ENCODE measurements around the gene ATG9A.
A peak's percentile ranks its signal among the peaks of the same experiment; 100 is the strongest.
"Not testable (repeated sequence)": the region's sequence is repeated elsewhere in the genome, so short reads cannot be mapped to it uniquely, and the experiment has no call there.

The ATG9A gene

DNA sequence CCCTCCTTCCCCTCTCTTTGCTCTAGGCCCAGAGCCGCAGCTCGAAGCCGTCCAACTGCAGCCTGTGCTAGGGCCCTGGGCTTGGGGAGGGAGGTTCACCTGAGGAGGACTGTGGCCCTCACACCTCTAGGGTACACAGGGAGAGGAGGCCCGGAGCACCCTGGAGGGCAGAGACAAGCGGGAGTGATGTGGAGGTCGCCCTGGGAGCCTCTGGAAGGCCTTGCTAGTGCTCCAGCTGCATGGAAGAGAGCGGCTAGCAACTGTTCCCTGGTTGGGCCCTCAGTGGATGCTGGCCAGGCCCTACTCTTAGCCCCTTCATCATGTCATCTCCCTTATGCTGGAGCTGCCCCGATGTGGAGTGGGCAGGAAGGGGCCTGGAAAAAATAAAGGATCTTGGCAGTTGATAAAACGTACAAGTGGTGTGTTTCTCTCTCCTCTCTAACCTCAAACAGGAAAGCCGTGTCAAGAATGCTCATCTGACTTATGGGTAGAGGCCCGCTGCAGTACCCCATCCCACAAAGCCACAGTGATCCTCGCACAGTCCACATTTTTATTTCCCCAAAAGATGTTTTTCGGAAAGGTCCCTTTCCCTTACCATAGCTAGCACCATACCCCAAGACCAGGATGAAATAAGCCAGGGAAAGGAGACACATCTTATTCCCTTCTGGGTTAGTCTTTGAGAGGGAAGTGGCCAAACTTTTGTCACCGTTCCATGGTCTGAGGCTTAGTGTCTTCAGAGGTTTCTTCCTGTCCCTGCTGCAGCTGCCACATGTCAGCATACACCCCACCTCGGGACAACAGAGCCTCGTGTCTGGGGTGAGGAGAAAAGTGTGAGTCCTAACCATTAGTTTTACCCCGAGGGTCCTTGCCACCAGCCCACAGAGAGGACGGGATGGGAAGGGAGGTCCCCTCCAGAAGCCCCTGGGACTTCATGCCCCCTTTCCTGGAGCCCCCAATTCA lies 19.9 kb downstream of the ATG9A start:
- WGBS = 95% methylated on average over 17 of the region's 18 CpGs
- no peak overlapping the region for H3K4me3 ChIP-seq (ENCODE audit: low read length)
- H3K9me3 ChIP-seq (ENCODE audit: insufficient read depth, low read depth, low read length) = no peaks in the 10 kb centered on the region
- 0 out of 2 replicates have a peak, but pooled peaks cover 3% of the 10 kb centered on the region for H3K4me1 ChIP-seq (ENCODE audit: insufficient read depth, low read length)
- H3K27ac ChIP-seq (ENCODE audit: low read depth, low read length) = no peak overlapping the region
- no peak overlapping the region for H3K9ac ChIP-seq (ENCODE audit: low read depth, low read length)
- H3K36me3 ChIP-seq (ENCODE audit: insufficient read depth, low read length) = peaks cover 57% of the 10 kb centered on the region
- no peaks in the 10 kb centered on the region for H3K27me3 ChIP-seq (ENCODE audit: insufficient read depth, low read length)

DNA sequence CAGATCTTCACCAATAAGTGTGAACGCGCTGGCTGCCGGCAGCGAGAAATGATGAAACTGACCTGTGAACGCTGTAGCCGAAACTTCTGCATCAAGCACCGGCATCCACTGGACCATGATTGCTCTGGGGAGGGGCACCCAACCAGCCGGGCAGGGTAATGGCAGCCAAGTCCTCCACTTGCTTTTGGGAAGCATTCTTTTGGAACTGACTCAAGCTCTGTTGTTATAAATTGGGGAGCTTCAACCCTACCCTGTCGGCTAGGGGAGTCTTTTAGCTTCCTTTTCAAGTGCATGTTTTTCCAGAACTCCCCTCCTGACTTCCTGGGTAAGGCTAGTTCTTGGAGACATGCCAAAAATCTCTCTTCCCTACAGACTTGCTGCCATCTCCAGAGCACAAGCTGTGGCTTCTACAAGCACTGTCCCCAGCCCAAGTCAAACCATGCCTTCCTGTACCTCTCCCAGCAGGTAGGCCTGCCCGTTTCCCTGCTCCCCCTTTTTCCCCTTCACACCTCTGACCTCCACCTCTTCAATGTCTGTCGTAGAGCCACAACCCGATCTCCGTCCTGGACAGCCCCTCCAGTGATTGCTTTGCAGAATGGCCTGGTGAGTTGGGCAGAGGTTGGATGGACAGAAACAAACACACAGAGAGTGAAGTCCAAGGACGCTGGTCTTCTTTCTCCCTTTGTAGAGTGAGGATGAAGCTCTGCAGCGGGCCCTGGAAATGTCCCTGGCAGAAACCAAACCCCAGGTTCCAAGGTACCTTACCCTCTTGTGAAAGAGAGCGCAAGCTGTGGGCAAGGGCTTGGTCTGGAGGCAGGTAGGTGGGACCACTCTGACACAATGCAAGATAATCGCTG lies 21.3 kb downstream of the ATG9A start:
- 0 out of 2 replicates have a peak, but pooled peaks cover 3% of the 10 kb centered on the region for H3K4me1 ChIP-seq (ENCODE audit: insufficient read depth, low read length)
- H3K27ac ChIP-seq (ENCODE audit: low read depth, low read length) = no peak overlapping the region
- H3K4me3 ChIP-seq (ENCODE audit: low read length) = no peak overlapping the region

DNA sequence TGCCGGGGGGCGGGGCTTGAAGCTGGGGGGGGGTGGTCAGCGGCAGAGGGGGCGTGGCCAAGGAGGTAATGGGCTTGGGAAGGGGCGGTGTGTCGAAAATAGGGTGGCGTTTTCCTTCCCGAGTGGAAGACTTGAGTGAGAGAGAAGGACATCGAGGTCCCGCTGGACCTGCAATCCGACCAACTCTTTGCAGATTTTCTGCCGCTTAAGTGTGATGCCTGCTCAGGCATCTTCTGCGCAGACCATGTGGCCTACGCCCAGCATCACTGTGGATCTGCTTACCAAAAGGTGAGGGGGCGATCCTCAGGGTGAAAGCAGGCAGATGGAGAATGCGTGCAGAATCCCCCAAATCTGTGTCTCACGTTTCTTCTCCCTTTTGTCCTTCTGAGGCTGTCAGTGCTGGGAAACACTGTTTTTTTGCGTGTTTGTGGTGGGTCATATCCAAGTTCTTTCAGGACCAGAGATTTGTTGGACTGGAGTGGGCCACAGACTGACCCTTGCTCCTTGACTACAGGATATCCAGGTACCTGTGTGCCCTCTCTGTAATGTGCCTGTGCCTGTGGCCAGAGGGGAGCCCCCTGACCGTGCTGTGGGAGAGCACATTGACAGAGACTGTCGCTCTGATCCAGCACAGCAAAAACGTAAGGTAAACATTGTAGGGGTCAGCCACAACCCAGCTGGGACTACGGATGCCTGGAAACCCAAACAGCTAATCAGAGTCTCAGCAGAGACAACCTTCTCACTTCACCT lies 22.1 kb downstream of the ATG9A start:
- peak overlapping the region; percentile 44 for H3K9ac ChIP-seq (ENCODE audit: low read depth, low read length)
- 30% methylated on average over 22 of the region's 22 CpGs for WGBS
- no peaks in the 10 kb centered on the region for H3K27me3 ChIP-seq (ENCODE audit: insufficient read depth, low read length)
- peak overlapping the region; percentile 86; the same call in 1 of the 2 replicates for H3K27ac ChIP-seq (ENCODE audit: low read depth, low read length)
- H3K4me3 ChIP-seq (ENCODE audit: low read length) = peak overlapping the region; percentile 69
- H3K36me3 ChIP-seq (ENCODE audit: insufficient read depth, low read length) = peaks cover 35% of the 10 kb centered on the region
- no peaks in the 10 kb centered on the region for H3K9me3 ChIP-seq (ENCODE audit: insufficient read depth, low read depth, low read length)
- 0 out of 2 replicates have a peak, but pooled peaks cover 3% of the 10 kb centered on the region for H3K4me1 ChIP-seq (ENCODE audit: insufficient read depth, low read length)

More for the DNA sequence above, 21.3 kb downstream of the ATG9A start:
- Histone ChIP-seq H3K36me3 (ENCODE audit: insufficient read depth, low read length) (peaks cover 43% of the 10 kb centered on the region), H3K9me3 (ENCODE audit: insufficient read depth, low read depth, low read length) (no peaks in the 10 kb centered on the region), H3K27me3 (ENCODE audit: insufficient read depth, low read length) (no peaks in the 10 kb centered on the region), H3K9ac (ENCODE audit: low read depth, low read length) (no peak overlapping the region)
- WGBS = 92% methylated on average over 17 of the region's 17 CpGs

DNA sequence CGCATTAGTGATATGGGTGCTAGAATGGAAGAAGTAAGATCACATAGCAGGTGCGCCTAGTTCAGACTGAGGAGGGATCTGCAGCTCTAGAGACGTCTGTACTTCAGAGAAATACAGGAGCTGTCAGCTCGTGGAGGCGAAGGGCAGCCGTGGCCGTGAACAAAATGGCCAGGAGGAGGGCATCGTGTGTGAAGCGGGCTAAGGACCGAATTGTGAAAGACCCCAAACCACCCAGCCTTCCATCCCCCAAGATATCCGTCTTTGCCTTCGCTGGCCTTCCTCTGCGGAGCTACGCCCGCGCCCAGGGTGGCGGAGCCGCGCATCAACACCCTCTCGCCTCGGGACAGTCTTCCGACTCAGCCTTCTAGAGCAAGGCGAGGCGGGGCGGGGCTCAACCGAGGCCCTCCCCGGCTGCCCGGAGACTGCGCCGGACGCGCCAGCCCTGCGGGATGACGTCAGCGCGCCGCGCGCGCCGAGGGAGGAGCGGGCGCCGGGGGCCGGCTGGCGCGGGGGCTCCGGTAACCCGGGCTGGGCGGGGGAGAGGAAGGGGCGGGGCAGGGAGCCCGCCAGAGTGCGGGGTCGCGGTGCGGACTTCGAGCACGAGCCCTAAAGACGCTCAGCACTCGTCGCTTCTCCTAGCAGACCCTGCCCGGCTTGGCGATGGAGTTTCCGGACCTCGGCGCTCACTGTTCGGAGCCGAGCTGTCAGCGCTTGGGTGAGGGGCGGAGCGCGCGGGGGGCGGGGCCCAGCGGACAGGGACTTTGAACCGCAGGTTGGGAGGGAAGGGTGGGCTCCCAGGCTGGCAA lies 22.9 kb downstream of the ATG9A start, which contains the start of gene ZFAND2B:
Gene ZFAND2B (plus strand): TSS at position 455 of the 806 bp plus-strand sequence. CDS start 206 bp downstream, at position 661.
- peak within 1 kb of the TSS; percentile 86; the same call in 1 of the 2 replicates for H3K27ac ChIP-seq (ENCODE audit: low read depth, low read length)
- H3K4me1 ChIP-seq (ENCODE audit: insufficient read depth, low read length) = 0 out of 2 replicates have a peak, but pooled peaks cover 3% of the 10 kb centered on the region
- H3K9me3 ChIP-seq (ENCODE audit: insufficient read depth, low read depth, low read length) = no peaks in the 10 kb centered on the region
- peaks cover 33% of the 10 kb centered on the region for H3K36me3 ChIP-seq (ENCODE audit: insufficient read depth, low read length)
- H3K9ac ChIP-seq (ENCODE audit: low read depth, low read length) = peak within 1 kb of the TSS; percentile 63
- no peaks in the 10 kb centered on the region for H3K27me3 ChIP-seq (ENCODE audit: insufficient read depth, low read length)
- 2% methylated on average over 76 of the region's 76 CpGs for WGBS
- peak within 1 kb of the TSS; percentile 69 for H3K4me3 ChIP-seq (ENCODE audit: low read length)

GRCh38 chr2:219205981-219206327 lies 23.5 kb downstream of the ATG9A start:
- Histone ChIP-seq H3K27ac (ENCODE audit: low read depth, low read length) (no peak overlapping the region), H3K9ac (ENCODE audit: low read depth, low read length) (peak overlapping the region; percentile 63), H3K36me3 (ENCODE audit: insufficient read depth, low read length) (peaks cover 29% of the 10 kb centered on the region), H3K4me1 (ENCODE audit: insufficient read depth, low read length) (0 out of 2 replicates have a peak, but pooled peaks cover 3% of the 10 kb centered on the region), H3K9me3 (ENCODE audit: insufficient read depth, low read depth, low read length) (no peaks in the 10 kb centered on the region), H3K4me3 (ENCODE audit: low read length) (peak overlapping the region; percentile 69), H3K27me3 (ENCODE audit: insufficient read depth, low read length) (no peaks in the 10 kb centered on the region)
- WGBS = 28% methylated on average over 7 of the region's 7 CpGs

DNA sequence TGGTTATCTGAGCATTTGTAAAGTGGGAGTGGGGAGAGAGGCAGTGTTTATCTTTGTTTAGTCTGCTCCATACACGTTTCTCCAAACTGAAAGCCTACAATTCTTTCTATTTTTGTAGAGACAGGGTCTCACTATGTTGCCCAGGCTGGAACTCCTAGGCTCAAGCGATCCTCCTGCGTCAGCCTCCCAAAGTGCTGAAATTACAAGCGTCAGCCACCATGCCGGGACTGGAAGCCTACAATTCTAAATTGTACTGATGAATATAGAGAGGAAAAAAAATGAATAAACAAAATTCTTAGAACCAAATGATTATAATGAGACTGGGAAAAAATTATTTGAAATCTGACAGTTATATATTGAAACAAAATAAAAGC lies 24.3 kb downstream of the ATG9A start:
- H3K9ac ChIP-seq (ENCODE audit: low read depth, low read length) = no peak overlapping the region
- H3K27ac ChIP-seq (ENCODE audit: low read depth, low read length) = no peak overlapping the region
- no peaks in the 10 kb centered on the region for H3K9me3 ChIP-seq (ENCODE audit: insufficient read depth, low read depth, low read length)
- no peak overlapping the region for H3K4me3 ChIP-seq (ENCODE audit: low read length)
- peaks cover 22% of the 10 kb centered on the region for H3K36me3 ChIP-seq (ENCODE audit: insufficient read depth, low read length)
- H3K27me3 ChIP-seq (ENCODE audit: insufficient read depth, low read length) = no peaks in the 10 kb centered on the region
- H3K4me1 ChIP-seq (ENCODE audit: insufficient read depth, low read length) = 0 out of 2 replicates have a peak, but pooled peaks cover 3% of the 10 kb centered on the region
- WGBS = 91% methylated on average over 4 of the region's 5 CpGs

- no peak overlapping the region for H3K4me3 ChIP-seq (ENCODE audit: low read length)
- H3K9ac ChIP-seq (ENCODE audit: low read depth, low read length) = no peak overlapping the region
- H3K36me3 ChIP-seq (ENCODE audit: insufficient read depth, low read length) = peaks cover 16% of the 10 kb centered on the region
- 0 out of 2 replicates have a peak, but pooled peaks cover 3% of the 10 kb centered on the region for H3K4me1 ChIP-seq (ENCODE audit: insufficient read depth, low read length)
- no peaks in the 10 kb centered on the region for H3K27me3 ChIP-seq (ENCODE audit: insufficient read depth, low read length)
- no peaks in the 10 kb centered on the region for H3K9me3 ChIP-seq (ENCODE audit: insufficient read depth, low read depth, low read length)
- H3K27ac ChIP-seq (ENCODE audit: low read depth, low read length) = no peak overlapping the region
- WGBS = 94% methylated on average over 7 of the region's 7 CpGs
These were observed 24.8 kb downstream of the ATG9A start for GRCh38 chr2:219204425-219205164.

DNA sequence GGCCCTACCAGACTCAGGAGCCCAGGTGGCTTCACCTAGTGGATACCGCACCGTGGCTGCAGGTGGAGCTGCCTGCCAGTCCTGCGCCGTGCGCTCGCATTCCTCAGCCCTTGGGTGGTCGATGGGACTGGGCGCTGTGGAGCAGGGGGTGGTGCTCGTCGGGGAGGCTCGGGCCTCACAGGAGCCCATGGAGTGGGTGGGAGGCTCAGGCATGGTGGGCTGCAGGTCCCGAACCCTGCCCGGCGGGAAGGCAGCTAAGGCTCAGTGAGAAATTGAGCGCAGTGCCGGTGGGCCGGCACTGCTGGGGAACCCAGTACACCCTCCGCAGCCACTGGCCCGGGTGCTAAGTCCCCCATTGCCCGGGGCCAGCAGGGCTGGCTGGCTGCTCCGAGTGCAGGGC lies 28.1 kb downstream of the ATG9A start:
- H3K4me3 ChIP-seq (ENCODE audit: low read length); H3K27ac ChIP-seq (ENCODE audit: low read depth, low read length); H3K9me3 ChIP-seq (ENCODE audit: insufficient read depth, low read depth, low read length); H3K27me3 ChIP-seq (ENCODE audit: insufficient read depth, low read length); H3K36me3 ChIP-seq (ENCODE audit: insufficient read depth, low read length); H3K4me1 ChIP-seq (ENCODE audit: insufficient read depth, low read length); H3K9ac ChIP-seq (ENCODE audit: low read depth, low read length): not testable (repeated sequence)
- 91% methylated on average over 18 of the region's 21 CpGs for WGBS

DNA sequence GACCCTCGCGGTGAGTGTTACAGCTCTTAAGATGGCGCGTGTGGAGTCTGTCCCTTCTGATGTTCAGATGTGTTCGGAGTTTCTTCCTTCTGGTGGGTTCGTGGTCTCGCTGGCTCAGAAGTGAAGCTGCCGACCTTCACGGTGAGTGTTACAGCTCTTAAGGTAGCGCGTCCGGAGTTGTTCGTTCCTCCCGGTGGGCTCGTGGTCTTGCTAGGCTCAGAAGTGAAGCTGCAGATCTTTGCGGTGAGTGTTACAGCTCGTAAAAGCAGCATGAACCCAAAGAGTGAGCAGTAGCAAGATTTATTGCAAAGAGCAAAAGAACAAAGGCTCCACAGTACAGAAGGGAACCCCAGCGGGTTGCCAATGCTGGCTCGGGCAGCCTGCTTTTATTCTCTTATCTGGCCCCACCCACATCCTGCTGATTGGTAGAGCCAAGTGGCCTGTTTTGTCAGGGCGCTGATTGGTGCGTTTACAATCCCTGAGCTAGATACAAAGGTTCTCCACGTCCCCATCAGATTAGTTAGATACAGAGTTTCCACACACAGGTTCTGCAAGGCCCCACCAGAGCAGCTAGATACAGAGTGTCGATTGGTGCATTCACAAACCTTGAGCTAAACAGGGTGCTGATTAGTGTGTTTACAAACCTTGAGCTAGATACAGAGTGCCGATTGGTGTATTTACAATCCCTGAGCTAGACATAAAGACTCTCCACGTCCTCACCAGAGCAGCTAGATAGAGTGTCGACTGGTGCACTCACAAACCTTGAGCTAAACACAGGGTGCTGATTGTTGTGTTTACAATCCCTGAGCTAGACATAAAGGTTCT lies 28.7 kb downstream of the ATG9A start:
- H3K36me3 ChIP-seq (ENCODE audit: insufficient read depth, low read length) = not testable (repeated sequence)

More for the DNA sequence above, 28.7 kb downstream of the ATG9A start:
- not testable (repeated sequence) for H3K27me3 ChIP-seq (ENCODE audit: insufficient read depth, low read length); H3K4me3 ChIP-seq (ENCODE audit: low read length); H3K4me1 ChIP-seq (ENCODE audit: insufficient read depth, low read length); H3K9me3 ChIP-seq (ENCODE audit: insufficient read depth, low read depth, low read length); H3K9ac ChIP-seq (ENCODE audit: low read depth, low read length); H3K27ac ChIP-seq (ENCODE audit: low read depth, low read length)
- 93% methylated on average over 24 of the region's 26 CpGs for WGBS

Measured in HUES64 (cell line).